Astrocyte (in vitro differentiated cells and primary cell): ENCODE data around the gene PKDCC.

Experiments
- EZH2 ChIP-seq: IDR thresholded peaks from 2 replicates; pipeline ENCODE4 v1.6.1; 2012; ENCODE audit warnings: mild to moderate bottlenecking, low read length, inconsistent platforms; ENCODE audit not compliant: insufficient read depth
- TF ChIP-seq, protein P1 (sequence below): IDR thresholded peaks from 2 replicates; pipeline ENCODE4 v1.5.1; 2011; ENCODE audit warnings: low read depth, mild to moderate bottlenecking, inconsistent platforms, low read length, moderate library complexity; ENCODE audit not compliant: insufficient read depth

DNA sequence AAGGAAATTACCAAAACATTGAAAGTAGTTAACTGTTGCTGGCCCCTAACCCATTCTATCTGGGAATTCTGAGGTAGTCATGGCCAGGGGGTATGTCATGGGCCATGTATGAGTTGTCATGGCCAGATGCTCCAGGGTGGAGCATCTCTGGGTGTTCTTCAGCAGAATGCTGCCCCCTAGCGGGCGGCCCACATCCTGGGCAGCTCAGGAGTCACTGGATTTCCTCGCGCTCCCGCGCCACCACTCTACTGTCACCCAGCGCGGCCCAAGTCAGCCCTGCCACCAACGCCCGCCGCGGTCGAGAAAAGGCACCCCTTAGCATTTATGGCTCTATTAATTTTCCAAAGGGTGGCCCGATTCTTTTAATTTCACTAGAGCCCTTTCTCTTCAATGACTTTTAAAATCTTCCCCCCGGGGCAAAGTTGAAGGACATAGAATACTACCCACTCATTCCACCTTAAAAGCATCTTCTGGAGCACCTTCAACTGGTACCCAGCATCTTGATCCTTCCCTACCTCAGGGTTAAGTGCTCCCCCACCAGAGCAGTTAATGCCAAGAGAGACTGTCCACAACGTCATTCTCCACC lies 41.6 kb downstream of the PKDCC start:
- TF ChIP-seq, protein P1, sequence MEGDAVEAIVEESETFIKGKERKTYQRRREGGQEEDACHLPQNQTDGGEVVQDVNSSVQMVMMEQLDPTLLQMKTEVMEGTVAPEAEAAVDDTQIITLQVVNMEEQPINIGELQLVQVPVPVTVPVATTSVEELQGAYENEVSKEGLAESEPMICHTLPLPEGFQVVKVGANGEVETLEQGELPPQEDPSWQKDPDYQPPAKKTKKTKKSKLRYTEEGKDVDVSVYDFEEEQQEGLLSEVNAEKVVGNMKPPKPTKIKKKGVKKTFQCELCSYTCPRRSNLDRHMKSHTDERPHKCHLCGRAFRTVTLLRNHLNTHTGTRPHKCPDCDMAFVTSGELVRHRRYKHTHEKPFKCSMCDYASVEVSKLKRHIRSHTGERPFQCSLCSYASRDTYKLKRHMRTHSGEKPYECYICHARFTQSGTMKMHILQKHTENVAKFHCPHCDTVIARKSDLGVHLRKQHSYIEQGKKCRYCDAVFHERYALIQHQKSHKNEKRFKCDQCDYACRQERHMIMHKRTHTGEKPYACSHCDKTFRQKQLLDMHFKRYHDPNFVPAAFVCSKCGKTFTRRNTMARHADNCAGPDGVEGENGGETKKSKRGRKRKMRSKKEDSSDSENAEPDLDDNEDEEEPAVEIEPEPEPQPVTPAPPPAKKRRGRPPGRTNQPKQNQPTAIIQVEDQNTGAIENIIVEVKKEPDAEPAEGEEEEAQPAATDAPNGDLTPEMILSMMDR: peak; percentile 45
- no peak for TF ChIP-seq EZH2
